ENCODE measurements around the gene CNOT10. TPM values are rescaled to one million over a fixed set of nuclear protein-coding genes. Genes with fewer than 3 reads are reported as not detected.

The CNOT10 gene
- total RNA-seq, 1 experiment from 2014 or later = 14.1 TPM

- no peaks in the 10 kb centered on the region for H3K36me3 ChIP-seq
- H3K27me3 ChIP-seq = no peaks in the 10 kb centered on the region
- no peaks in the 10 kb centered on the region for H3K9me3 ChIP-seq
- no peak overlapping the region for H3K4me3 ChIP-seq
- DNase-seq = no peak
Measured at GRCh38 chr3:32675650-32676049, 9.3 kb upstream of the CNOT10 start.

DNA sequence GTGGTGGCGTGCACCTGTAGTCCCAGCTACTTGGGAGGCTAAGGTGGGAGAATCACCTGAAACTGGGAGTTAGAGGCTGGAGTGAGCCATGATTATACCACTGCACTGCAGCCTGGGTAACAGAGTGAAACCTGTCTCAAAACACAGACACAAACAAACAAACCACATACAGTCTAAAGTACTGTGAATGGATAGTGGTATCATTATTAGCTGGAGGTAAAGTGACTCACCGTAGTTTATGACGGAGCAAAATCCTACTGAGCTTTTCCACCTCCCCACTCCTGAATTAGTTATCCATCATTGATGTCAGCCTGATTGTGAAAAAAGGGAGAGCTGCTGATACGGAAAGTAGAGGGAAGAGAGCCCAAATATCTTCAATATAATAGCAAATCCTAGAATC lies 3.2 kb upstream of the CNOT10 start:
- Histone ChIP-seq H3K4me3 (no peak overlapping the region), H3K36me3 (no peaks in the 10 kb centered on the region), H3K9me3 (no peaks in the 10 kb centered on the region), H3K27me3 (no peaks in the 10 kb centered on the region)
- DNase-seq = no peak

DNA sequence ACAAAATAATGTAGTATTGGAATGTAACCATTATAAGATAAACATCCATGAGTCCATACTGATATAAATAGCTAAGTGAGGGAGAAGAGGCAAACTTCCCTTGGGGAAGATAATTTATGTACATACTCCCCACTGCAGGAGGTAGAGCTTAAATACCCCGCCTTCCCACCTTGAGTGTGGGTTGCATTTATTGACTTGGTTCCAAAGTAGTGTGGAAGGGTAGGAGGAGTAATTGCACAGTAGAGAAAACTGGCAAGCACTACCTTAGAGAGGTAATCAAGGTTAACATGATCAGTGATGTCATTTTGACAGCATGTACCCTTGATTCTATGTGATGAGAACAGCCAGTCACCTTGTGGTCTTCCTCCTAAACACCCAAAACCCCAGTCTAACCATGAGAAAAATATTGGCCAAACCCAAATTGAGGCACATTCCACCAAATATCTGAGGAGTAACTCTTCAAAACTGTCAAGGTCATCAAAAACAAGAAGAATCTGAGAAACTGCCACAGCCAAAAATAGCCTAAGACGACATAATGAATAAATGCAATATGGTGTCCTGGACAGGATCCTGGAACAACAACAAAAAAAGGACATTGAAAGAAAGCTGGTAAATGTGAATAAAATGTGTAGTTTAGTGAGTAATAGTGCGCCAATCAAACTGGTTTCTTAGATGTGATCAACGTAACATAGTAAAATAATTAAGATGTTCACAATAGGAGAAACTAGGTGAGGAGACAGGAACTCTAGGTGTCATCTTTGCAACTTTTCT lies 774 bp upstream of the CNOT10 start:
- Histone ChIP-seq H3K4me3 (peak overlapping the region; percentile 86), H3K27me3 (no peaks in the 10 kb centered on the region), H3K36me3 (no peaks in the 10 kb centered on the region), H3K9me3 (no peaks in the 10 kb centered on the region)
- no peak for DNase-seq

DNA sequence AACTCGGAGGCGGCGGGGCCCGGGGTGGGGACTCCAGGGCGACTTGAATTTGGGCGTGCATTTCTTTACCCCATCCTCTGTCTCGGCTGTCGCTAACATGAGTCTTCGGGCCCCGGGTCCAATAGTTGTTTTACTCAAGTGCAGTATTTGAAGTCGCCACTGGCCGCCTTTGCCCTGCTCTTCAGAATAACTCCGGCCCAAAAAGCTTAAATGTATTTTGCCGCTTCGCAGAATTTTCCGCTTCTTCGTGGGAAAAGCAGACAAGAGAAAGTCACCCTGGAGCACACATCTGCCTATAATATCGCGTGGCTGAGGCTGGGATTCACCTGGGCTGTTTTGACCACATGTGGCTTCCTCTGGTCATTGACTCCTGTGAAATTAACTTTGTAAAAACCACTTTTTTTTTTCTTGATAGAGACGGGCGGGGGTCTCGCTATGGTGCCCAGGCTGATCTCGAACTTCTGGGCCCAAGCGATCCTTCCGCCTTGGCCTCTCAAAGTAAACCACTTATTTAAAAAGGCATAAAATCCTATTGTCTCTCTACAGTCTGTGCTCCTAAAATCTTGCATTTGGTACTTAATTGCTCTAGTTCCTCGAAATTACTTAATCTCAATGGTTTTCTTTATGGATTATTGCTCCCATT lies 676 bp downstream of the CNOT10 start:
- Histone ChIP-seq H3K27me3 (no peaks in the 10 kb centered on the region), H3K9me3 (no peaks in the 10 kb centered on the region), H3K36me3 (no peaks in the 10 kb centered on the region; the same call in 1 of the 2 replicates), H3K4me3 (peak overlapping the region; percentile 86)
- no peak for DNase-seq

GRCh38 chr3:32686713-32687112 lies 1.7 kb downstream of the CNOT10 start:
- DNase-seq = no peak
- Histone ChIP-seq H3K36me3 (no peaks in the 10 kb centered on the region; the same call in 1 of the 2 replicates), H3K4me3 (peak overlapping the region; percentile 11; the same call in 1 of the 2 replicates), H3K9me3 (no peaks in the 10 kb centered on the region), H3K27me3 (no peaks in the 10 kb centered on the region)

DNA sequence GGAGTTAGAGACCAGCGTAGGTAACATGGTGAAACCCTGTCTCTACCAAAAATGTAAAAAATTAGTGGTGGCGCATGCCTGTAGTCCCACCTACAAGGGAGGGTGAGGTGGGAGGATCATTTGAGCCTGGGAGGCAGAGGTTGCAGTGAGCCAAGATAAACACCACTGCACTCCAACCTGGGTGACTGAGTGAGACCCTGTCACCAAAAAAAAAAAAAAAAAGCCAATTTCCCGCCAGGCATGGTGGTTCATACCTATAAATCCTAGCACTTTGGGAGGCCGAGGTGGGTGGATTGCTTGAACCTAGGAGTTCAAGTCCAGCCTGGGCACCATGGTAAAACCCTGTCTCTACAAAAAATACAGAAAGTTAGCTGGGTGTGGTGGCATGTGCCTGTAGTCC lies 6.9 kb downstream of the CNOT10 start:
- H3K4me3 ChIP-seq = no peak overlapping the region
- H3K27me3 ChIP-seq = no peaks in the 10 kb centered on the region
- H3K9me3 ChIP-seq = no peaks in the 10 kb centered on the region
- no peak for DNase-seq
- no peaks in the 10 kb centered on the region; the same call in 1 of the 2 replicates for H3K36me3 ChIP-seq

- Histone ChIP-seq H3K4me3 (no peak overlapping the region), H3K9me3 (no peaks in the 10 kb centered on the region), H3K27me3 (no peaks in the 10 kb centered on the region), H3K36me3 (no peaks in the 10 kb centered on the region)
- no peak for DNase-seq
Measured at GRCh38 chr3:32696523-32696922, 11.5 kb downstream of the CNOT10 start.

DNA sequence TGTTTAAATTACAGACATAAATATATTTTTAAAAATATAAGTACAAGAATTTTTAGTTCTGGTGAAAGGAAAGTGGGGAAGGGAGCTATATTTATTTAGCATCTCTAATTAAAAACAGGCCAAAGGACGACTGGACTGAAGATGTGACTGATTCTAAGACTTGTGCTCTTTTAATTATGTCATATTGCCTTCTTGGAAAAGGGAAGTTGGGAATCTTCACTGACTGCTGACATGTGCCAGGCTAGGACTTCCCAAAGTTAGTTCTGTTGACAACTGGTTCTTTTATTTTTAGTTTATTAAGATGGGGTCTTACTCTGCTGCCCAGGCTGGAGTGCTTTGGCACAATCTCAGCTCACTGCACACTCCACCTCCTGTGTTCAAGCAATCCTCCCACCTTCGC lies 13.5 kb downstream of the CNOT10 start:
- no peak for DNase-seq
- no peak overlapping the region for H3K4me3 ChIP-seq
- no peaks in the 10 kb centered on the region for H3K27me3 ChIP-seq
- H3K9me3 ChIP-seq = no peaks in the 10 kb centered on the region
- no peaks in the 10 kb centered on the region for H3K36me3 ChIP-seq

DNA sequence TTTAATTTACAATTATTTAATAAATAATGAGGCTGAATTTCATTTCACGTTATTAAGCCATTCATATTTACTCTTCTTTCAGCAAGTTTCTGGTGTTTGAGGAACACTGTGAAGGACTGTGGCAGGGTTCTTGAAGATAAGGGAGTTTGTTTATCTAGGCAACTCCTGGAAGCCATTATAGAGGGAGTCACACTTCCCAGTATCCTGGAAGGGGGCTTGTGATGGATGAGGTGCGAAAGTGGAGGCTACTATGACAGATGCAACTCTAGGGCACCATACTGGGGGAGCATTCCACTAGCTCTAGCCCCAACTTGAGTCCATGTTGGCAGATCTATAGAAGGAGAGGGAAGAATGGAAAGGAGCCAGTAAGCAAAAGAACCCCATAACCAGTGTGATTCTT lies 14.4 kb downstream of the CNOT10 start:
- H3K9me3 ChIP-seq = no peaks in the 10 kb centered on the region
- H3K36me3 ChIP-seq = no peaks in the 10 kb centered on the region
- H3K4me3 ChIP-seq = no peak overlapping the region
- DNase-seq = no peak
- H3K27me3 ChIP-seq = no peaks in the 10 kb centered on the region

GRCh38 chr3:32700244-32700643 lies 15.3 kb downstream of the CNOT10 start:
- H3K9me3 ChIP-seq = no peaks in the 10 kb centered on the region
- H3K36me3 ChIP-seq = no peaks in the 10 kb centered on the region
- H3K27me3 ChIP-seq = no peaks in the 10 kb centered on the region
- DNase-seq = no peak
- no peak overlapping the region for H3K4me3 ChIP-seq

- Histone ChIP-seq H3K27me3 (no peaks in the 10 kb centered on the region), H3K4me3 (no peak overlapping the region), H3K9me3 (no peaks in the 10 kb centered on the region), H3K36me3 (no peaks in the 10 kb centered on the region)
- no peak for DNase-seq
Measured at GRCh38 chr3:32703491-32703972, 18.5 kb downstream of the CNOT10 start.

DNA sequence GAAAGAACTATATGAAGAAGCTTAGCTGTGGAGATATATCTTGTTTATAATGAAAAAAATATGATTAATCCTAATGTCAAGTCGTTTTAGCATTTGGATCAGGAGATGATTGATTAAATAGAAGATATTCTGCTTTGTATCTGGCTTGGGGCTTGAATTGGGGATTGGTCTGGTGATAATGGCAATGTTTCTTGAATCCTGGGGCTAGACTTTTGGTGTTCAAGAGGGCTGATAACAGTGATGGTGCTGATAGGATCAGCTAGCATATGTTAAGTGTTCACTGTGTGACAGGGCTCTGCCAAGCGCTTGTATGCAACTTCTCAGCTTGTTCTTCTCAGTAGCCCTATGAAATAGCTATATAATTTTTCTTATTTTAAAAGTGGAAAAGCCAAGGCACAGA lies 20.2 kb downstream of the CNOT10 start:
- no peaks in the 10 kb centered on the region for H3K27me3 ChIP-seq
- DNase-seq = no peak

GRCh38 chr3:32706348-32707025 lies 21.5 kb downstream of the CNOT10 start:
- no peak overlapping the region for H3K4me3 ChIP-seq
- H3K27me3 ChIP-seq = no peaks in the 10 kb centered on the region
- H3K9me3 ChIP-seq = no peaks in the 10 kb centered on the region
- no peaks in the 10 kb centered on the region for H3K36me3 ChIP-seq
- no peak for DNase-seq

More for the DNA sequence above, 20.2 kb downstream of the CNOT10 start:
- Histone ChIP-seq H3K9me3 (no peaks in the 10 kb centered on the region), H3K36me3 (no peaks in the 10 kb centered on the region), H3K4me3 (no peak overlapping the region)

DNA sequence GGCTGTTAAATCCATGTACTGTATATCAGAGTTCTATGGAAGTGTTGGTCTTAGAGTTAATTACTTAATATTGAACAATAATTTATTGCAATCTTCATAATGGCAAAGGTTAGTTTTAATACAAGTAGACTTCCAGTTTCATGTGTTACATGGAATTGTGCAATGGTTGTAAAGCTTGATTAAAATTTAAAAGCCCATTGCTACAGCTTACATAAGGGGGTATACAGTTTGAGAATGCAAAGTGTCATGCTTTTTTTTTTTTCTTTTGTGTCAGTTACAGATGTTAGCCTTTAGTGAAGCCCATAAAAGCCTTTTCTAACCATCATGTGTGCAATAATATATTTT lies 22.0 kb downstream of the CNOT10 start:
- H3K4me3 ChIP-seq = no peak overlapping the region
- no peaks in the 10 kb centered on the region for H3K27me3 ChIP-seq
- no peak for DNase-seq
- no peaks in the 10 kb centered on the region for H3K36me3 ChIP-seq
- no peaks in the 10 kb centered on the region for H3K9me3 ChIP-seq

DNA sequence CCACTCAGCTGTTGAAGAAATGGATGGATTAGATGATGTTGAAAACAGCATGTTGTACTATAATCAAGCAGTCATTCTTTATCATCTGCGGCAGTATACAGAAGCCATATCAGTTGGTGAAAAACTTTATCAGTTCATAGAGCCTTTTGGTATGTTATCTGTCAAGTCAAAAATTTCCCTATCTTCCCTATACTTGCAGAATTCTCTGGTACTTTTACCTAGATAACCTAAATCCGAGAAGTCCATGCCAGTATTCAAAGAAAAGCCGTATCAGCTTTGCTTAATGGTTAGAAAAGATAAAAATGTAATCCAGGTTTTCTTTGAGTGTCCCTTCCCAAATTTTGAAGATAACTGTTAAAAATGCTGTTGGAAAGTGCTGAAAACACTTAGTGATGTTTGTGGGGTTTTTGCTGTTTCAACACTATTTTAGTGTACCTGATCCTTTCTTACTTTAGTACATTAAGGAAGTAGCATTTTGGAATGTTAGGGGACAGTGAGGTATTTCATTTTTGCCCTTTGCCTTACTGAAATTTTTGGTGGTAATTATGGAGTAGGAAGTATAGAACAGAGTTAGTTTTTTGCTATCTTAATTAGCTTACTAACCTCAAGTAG lies 23.8 kb downstream of the CNOT10 start:
- no peak overlapping the region for H3K4me3 ChIP-seq
- no peaks in the 10 kb centered on the region; the same call in 1 of the 2 replicates for H3K36me3 ChIP-seq
- H3K9me3 ChIP-seq = no peaks in the 10 kb centered on the region
- no peak for DNase-seq
- no peaks in the 10 kb centered on the region for H3K27me3 ChIP-seq

DNA sequence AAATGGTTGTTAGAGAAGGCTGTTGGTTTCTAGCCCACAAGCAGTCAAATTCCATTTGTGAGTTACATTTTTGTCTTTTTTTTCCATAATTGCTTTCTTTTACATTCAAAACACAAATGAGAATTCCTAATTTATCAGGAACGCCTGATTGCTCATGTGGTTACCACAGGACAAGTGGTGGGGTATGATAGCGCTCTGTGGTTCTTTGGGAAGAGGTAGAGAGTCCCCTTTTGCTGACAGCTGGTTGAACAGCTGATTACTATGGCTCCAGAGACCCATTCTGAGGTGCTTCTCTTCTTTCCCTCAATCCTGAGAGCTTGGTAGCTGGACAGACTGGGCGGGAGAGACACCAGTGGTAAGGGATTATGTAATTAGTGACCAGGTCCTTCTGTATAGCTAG lies 24.4 kb downstream of the CNOT10 start:
- Histone ChIP-seq H3K27me3 (no peaks in the 10 kb centered on the region), H3K4me3 (no peak overlapping the region), H3K36me3 (no peaks in the 10 kb centered on the region; the same call in 1 of the 2 replicates), H3K9me3 (no peaks in the 10 kb centered on the region)
- DNase-seq = no peak

DNA sequence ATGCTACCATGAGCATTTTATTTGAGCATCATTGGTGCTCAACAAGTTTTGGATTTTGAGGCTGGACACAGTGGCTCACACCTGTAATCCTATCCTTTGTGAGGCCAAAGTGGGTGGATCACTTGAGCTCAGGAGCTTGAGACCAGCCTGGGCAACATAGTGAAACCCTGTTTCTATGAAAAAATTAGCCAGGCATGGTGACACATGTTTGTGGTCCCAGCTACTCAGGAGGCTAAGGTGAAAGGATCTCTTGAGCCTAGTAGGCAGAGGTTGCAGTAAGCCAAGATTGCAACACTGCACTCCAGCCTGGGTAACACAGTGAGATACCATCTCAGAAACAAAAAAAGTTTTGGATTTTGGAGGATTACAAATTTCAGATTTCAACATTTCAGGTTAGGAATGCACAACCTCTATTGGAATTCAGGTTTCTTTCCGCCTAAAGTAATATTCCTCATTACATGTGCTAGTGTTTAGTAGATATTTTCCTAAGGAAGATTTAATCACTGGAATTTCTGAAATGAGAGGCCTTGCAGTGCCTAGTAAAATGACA lies 27.6 kb downstream of the CNOT10 start:
- Histone ChIP-seq H3K4me3 (no peak overlapping the region), H3K36me3 (no peaks in the 10 kb centered on the region; the same call in 1 of the 2 replicates), H3K27me3 (no peaks in the 10 kb centered on the region), H3K9me3 (no peaks in the 10 kb centered on the region)
- DNase-seq = no peak
